Measurements from ENCODE around the gene ADGRE1.

DNA sequence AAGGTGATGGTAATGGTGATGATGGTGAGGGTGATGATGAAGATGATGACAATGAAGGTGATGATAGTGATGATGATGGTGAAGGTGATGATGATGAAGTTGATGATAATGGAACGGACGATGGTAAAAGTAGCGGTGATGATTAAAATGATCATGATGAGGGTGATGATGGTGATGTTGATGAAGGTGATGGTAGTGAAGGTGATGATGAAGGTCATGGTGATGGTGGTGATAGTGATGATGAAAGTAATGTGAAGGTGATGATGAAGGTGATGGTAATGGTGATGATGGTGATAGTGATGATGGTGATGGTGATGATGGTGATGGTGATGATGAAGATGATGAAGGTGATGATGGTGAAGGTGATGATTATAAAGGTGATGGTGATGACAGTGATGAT is 67.7 kb downstream of the ADGRE1 start:
- TF ChIP-seq, protein P1, sequence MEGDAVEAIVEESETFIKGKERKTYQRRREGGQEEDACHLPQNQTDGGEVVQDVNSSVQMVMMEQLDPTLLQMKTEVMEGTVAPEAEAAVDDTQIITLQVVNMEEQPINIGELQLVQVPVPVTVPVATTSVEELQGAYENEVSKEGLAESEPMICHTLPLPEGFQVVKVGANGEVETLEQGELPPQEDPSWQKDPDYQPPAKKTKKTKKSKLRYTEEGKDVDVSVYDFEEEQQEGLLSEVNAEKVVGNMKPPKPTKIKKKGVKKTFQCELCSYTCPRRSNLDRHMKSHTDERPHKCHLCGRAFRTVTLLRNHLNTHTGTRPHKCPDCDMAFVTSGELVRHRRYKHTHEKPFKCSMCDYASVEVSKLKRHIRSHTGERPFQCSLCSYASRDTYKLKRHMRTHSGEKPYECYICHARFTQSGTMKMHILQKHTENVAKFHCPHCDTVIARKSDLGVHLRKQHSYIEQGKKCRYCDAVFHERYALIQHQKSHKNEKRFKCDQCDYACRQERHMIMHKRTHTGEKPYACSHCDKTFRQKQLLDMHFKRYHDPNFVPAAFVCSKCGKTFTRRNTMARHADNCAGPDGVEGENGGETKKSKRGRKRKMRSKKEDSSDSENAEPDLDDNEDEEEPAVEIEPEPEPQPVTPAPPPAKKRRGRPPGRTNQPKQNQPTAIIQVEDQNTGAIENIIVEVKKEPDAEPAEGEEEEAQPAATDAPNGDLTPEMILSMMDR (IDR thresholded peaks at IDR 0.05; ENCODE audit: low read length): no peak
- TF ChIP-seq EZH2 (IDR thresholded peaks at IDR 0.05; ENCODE audit: borderline replicate concordance, low read length): no peak
